DND-41 (cell line): ENCODE data around the gene KCNN3.

Source experiments
- ATAC-seq: fragments of 200-7000 bp; cut with Tn5 transposase; 3 replicates; pipeline ENCODE4 v1.9.1; 2021; ENCODE audit warnings: low read depth; ENCODE audit not compliant: insufficient read depth
- DNase-seq: peaks from one replicate; pipeline ENCODE4 v3.0.0-alpha.2; 2020
- H2AFZ ChIP-seq: 2 replicates; pipeline ENCODE4 v1.6.0; 2012; ENCODE audit warnings: low read depth, low read length
- H3K27ac ChIP-seq: 2 replicates; pipeline ENCODE4 v1.5.1; 2012; ENCODE audit warnings: low read length, inconsistent platforms
- H3K27me3 ChIP-seq: fragments of 200-600 bp; sonication (generic); 2 replicates; pipeline ENCODE4 v1.6.0; 2012; ENCODE audit warnings: low read length, mild to moderate bottlenecking, inconsistent platforms; ENCODE audit not compliant: insufficient read depth, poor library complexity
- H3K36me3 ChIP-seq: 2 replicates; pipeline ENCODE4 v1.5.1; 2012; ENCODE audit warnings: low read length, inconsistent platforms; ENCODE audit not compliant: insufficient read depth
- H3K4me1 ChIP-seq: 2 replicates; pipeline ENCODE4 v1.5.1; 2012; ENCODE audit warnings: mild to moderate bottlenecking, low read length; ENCODE audit not compliant: insufficient read depth
- H3K4me2 ChIP-seq: 2 replicates; pipeline ENCODE4 v1.6.0; 2012; ENCODE audit warnings: mild to moderate bottlenecking, moderate library complexity, low read length, inconsistent platforms; ENCODE audit not compliant: insufficient read depth
- H3K4me3 ChIP-seq, 2 experiments: fragments of 200-600 bp in 1 of 2; shearing (Covaris generic) in 1 of 2; 2 replicates each; pipeline ENCODE4 v1.5.1; 2012 to 2016; ENCODE audit warnings: inconsistent platforms in 2 of 2, low read length in 2 of 2, mild to moderate bottlenecking in 2 of 2, low read depth in 1 of 2, moderate library complexity in 1 of 2
- H3K79me2 ChIP-seq: 2 replicates; pipeline ENCODE4 v1.6.0; 2012; ENCODE audit warnings: low read length, inconsistent platforms; ENCODE audit not compliant: insufficient read depth
- H3K9ac ChIP-seq: 2 replicates; pipeline ENCODE4 v1.6.0; 2012; ENCODE audit warnings: low read depth, mild to moderate bottlenecking, inconsistent platforms, low read length, moderate library complexity
- H3K9me3 ChIP-seq: 2 replicates; pipeline ENCODE4 v1.5.1; 2012; ENCODE audit warnings: low read length, moderate library complexity, mild to moderate bottlenecking, inconsistent platforms; ENCODE audit not compliant: insufficient read depth, severe bottlenecking
- H4K20me1 ChIP-seq: 2 replicates; pipeline ENCODE4 v1.6.0; 2012; ENCODE audit warnings: low read length; ENCODE audit not compliant: insufficient read depth
- CTCF ChIP-seq: IDR thresholded peaks from 2 replicates; pipeline ENCODE4 v1.5.1; 2012; ENCODE audit warnings: borderline replicate concordance, low read length, moderate library complexity, mild to moderate bottlenecking; ENCODE audit not compliant: poor library complexity, severe bottlenecking; ENCODE audit errors: extremely low read depth
- EZH2 ChIP-seq: IDR thresholded peaks from 3 replicates; pipeline ENCODE4 v1.6.1; 2012; ENCODE audit warnings: borderline replicate concordance, low read depth, mild to moderate bottlenecking, moderate library complexity, low read length, inconsistent platforms; ENCODE audit not compliant: severe bottlenecking

Gene KCNN3

GRCh38 chr1:154852845-154853244, 17.2 kb downstream of the KCNN3 start:
- Histone ChIP-seq H3K79me2 (no peaks in the 10 kb centered on the region), H4K20me1 (0 out of 2 replicates have a peak, but pooled peaks cover 4% of the 10 kb centered on the region), H3K36me3 (no peaks in the 10 kb centered on the region), H3K27ac (no peak overlapping the region), H3K27me3 (no peaks in the 10 kb centered on the region), H3K4me1 (no peaks in the 10 kb centered on the region), H3K9me3 (no peaks in the 10 kb centered on the region), H3K4me2 (no peak overlapping the region), H3K4me3 (no peak overlapping the region), H2AFZ (no peak overlapping the region), H3K9ac (no peak overlapping the region)
- DNase-seq (no peak), ATAC-seq (no peak)
- TF ChIP-seq EZH2 (no peak), CTCF (no peak)

- no peak for TF ChIP-seq CTCF
- no peak for TF ChIP-seq EZH2
Measured at GRCh38 chr1:154851392-154852177, 18.5 kb downstream of the KCNN3 start.

GRCh38 chr1:154849645-154850131, 20.4 kb downstream of the KCNN3 start:
- DNase-seq, result no peak
- no peak overlapping the region for H3K9ac ChIP-seq
- no peak overlapping the region for H3K4me3 ChIP-seq
- H3K27ac ChIP-seq, result no peak overlapping the region
- no peak for ATAC-seq
- H3K79me2 ChIP-seq, result no peaks in the 10 kb centered on the region
- no peaks in the 10 kb centered on the region for H3K4me1 ChIP-seq
- H3K9me3 ChIP-seq, result no peaks in the 10 kb centered on the region
- no peaks in the 10 kb centered on the region for H3K27me3 ChIP-seq
- TF ChIP-seq EZH2, result no peak
- TF ChIP-seq CTCF, result no peak
- no peaks in the 10 kb centered on the region for H3K36me3 ChIP-seq
- no peak overlapping the region for H2AFZ ChIP-seq
- H3K4me2 ChIP-seq, result no peak overlapping the region
- H4K20me1 ChIP-seq, result no peaks in the 10 kb centered on the region

More at GRCh38 chr1:154851392-154852177, 18.5 kb downstream of the KCNN3 start:
- no peak for ATAC-seq
- Histone ChIP-seq H3K79me2 (no peaks in the 10 kb centered on the region), H3K9me3 (no peaks in the 10 kb centered on the region), H3K27ac (no peak overlapping the region), H3K27me3 (no peaks in the 10 kb centered on the region), H2AFZ (no peak overlapping the region), H3K36me3 (no peaks in the 10 kb centered on the region), H3K4me3 (no peak overlapping the region), H3K4me2 (no peak overlapping the region), H3K9ac (no peak overlapping the region), H4K20me1 (0 out of 2 replicates have a peak, but pooled peaks cover under 1% of the 10 kb centered on the region), H3K4me1 (no peaks in the 10 kb centered on the region)
- no peak for DNase-seq
